NCI-H82 treated with DMSO at 0.1 percent for 48 hours (cell line): ENCODE data around the gene TMEM234.
A peak's percentile ranks its signal among the peaks of the same experiment; 100 is the strongest.
"Not testable (repeated sequence)": the region's sequence is repeated elsewhere in the genome, so short reads cannot be mapped to it uniquely, and the experiment has no call there.

Experiments
- DNase-seq: peaks from one replicate; lab custom pipeline; 2025; ENCODE audit not compliant: unreplicated experiment; lab: John Stamatoyannopoulos, UW

The TMEM234 gene

DNA sequence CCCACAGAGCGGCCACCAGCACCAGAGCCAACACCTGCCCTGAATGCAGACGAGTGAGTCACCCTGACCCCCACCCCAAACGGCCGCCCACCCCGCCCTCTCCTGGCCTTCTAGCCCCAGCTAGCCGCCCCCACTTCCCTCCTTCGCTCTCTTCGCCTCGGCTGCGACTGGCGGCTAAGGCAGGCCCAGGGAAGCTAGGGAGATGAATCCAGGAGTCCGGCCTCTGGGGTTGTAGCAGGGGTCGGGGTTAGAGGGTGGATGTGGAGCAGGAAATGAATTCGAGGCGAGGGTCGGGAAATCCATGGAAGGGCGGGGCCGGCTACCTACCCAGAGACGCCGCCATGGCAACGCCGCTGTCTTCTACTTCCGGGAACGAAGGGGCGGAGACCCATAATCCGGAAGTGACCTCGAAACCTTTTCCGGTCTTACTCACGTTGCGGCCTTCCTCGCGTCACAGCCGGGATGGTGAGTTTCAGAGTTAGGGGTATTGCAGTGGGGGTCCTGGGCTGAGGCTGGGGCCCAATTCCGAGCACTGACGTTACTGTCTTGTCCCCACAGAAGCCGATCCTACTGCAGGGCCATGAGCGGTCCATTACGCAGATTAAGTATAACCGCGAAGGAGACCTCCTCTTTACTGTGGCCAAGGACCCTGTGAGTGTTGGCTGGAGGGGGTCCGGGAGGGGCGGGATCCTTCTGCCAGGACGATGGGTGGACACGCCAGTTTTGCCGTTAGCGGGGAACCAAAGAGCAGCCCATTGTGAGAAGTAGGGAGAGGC, at the start of gene TMEM234, which contains the start of gene EIF3I:
Gene TMEM234 (minus strand): TSS at position 374 of the 776 bp plus-strand sequence. CDS start 31 bp downstream, at position 343.
Gene EIF3I (plus strand): TSS at position 428 of the 776 bp plus-strand sequence. CDS start 35 bp downstream, at position 463.
- DNase-seq, result peak; percentile 69

DNA sequence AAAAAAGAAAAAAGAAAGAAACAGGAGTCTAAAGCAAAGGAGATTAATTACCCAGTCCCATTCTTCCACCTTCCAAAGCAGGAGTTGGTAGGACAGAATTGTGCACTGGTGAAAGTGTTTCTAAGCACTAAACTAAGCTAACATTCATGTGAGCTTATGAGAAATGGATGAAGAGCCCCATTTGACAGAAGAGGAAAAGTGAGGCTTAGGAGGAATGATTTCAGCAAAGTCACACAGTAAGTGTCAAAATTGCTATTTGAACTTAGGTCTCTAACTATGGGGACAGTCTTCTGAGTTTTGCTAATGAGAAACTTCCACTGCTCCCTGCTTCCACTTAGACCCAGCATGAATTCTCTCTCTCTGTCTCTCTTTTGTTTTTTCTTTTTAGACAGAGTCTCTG, 47.6 kb upstream of the TMEM234 start:
- DNase-seq, result no peak

GRCh38 chr1:32266921-32267591, 44.9 kb upstream of the TMEM234 start:
- DNase-seq, result no peak

- DNase-seq, result no peak
Measured at GRCh38 chr1:32265846-32266245, 43.7 kb upstream of the TMEM234 start.

GRCh38 chr1:32263744-32264143, 41.6 kb upstream of the TMEM234 start:
- DNase-seq, result no peak

DNA sequence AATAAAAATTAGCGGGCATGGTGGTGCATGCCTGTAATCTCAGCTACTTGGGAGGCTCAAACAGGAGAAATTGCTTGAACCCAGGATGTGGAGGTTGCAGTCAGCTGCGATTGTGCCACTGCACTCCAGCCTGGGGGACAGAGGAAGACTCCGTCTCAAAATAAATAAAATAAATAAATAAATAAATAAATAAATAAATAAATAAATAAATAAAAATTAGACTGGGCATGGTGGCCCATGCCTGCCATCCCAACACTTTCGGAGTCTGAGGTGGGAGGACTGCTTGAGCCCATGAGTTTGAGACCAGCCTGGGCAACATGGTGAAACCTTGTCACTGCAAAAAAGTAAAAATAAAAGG, 41.1 kb upstream of the TMEM234 start:
- DNase-seq, result not testable (repeated sequence)

GRCh38 chr1:32257227-32257508, 35.0 kb upstream of the TMEM234 start:
- no peak for DNase-seq

- DNase-seq, result no peak
Measured at GRCh38 chr1:32256473-32257226, 34.5 kb upstream of the TMEM234 start.

- DNase-seq, result no peak
Measured at GRCh38 chr1:32255072-32256071, 33.2 kb upstream of the TMEM234 start.

DNA sequence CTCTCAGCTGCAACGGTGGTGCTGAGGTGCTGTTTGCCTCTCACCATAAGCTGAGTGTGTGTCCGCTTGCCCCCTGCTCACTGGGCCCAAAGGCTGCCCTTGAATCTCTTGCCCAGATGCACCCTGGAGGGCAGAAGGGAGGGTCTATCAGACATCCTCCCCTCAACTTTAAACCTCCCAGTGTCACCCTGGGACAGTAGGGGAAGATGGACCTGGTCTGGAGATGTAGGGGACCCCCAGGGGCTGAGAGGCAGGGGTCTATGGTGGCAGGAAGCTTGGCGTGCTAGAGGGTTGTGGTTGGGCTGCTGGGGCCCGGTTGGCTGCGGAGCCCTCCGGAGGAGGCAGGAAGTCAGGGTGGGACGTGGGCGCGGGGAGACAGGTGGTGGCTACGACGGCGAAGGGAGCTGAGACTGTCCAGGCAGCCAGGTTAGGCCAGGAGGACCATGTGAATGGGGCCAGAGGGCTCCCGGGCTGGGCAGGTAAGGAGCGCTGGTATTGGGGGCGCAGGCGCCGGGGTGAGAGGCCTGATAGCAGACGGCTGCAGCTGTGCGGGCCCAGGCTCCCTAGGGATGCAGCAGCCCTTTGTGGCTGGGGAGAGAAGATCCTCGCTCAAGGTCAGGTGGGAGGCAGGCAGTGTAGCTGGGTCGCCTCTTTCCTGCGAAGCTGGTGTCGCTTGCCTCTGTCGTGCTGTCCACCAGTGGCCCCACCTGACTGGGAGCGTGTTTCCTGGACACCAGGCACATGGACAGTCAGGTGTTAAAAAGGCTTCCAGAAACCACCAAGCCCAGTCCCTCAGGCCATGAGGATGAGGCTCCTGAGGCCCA, 29.0 kb upstream of the TMEM234 start, which contains the start of gene LCK:
Gene LCK (plus strand): TSS at position 373 of the 824 bp plus-strand sequence. CDS start 23,065 bp downstream, outside the sequence.
- no peak for DNase-seq

DNA sequence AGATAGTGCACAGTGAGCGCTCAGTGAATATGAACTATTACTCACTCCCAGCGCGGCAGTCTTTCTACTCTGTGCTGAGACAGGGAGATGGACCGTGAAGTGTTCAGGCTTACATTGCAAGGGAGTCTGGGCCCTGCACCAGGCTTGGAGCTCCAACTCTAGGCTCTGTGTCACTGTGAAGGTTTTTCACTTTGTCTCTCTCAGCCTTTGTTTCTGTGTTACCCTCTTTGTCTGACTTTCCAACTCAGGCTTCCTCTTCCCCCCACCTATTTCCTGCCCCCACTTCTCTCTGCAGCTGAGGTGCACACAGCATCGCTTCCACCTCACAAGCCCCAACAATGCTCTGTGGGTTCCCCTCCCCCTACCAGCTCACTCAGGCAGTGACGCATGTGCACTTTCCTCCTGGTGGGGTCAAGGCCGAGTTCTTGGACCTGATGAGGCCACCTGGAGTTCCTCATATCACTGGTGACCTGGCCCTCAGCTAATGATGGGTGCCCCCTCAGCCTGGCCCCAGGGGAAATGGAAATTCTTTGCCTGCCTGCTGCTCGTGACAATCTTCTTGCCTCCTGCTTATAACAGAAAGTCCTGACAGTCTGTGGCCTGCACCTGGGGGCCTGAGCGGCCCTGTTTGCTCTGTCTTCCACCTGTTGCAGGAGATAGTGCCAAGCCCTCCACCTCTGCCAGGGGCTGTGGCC, 27.8 kb upstream of the TMEM234 start:
- DNase-seq, result no peak

DNA sequence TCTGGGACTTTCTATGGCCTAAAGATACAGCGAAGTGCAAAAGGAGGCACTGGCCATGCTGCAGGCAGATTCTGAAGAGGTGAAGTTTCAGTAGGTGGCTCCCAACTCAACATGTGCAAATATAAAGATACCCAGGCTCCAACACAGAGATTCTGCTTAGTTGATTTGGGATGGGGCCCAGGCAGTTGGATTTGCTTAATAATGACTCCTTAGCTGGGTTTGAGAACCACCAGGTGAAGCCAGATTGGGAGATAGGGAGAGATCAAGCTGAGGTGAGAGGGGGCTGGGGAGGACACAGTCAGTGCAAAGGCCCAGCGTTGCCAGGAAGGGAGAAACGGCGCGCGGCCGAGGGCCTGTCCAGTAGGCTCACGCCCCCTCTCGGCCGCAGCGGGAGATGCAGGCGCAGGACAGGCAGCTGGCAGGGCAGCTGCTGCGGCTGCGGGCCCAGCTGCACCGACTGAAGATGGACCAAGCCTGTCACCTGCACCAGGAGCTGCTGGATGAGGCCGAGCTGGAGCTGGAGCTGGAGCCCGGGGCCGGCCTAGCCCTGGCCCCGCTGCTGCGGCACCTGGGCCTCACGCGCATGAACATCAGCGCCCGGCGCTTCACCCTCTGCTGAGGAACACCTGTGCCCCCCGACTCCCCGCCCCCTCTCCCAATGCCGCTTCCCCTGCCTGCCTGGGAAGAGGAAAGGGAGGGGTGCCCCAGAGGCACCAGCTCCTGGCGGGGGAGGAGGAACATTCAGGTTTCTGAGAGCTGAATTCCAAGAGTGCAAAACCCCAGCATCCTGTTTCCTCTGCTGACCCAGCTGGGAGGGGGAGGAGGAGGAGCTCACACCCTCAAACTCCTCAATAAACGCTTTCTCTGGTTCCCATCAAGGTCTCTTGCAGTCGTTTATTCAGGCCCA, 26.1 kb upstream of the TMEM234 start:
- peak; percentile 43 for DNase-seq

DNA sequence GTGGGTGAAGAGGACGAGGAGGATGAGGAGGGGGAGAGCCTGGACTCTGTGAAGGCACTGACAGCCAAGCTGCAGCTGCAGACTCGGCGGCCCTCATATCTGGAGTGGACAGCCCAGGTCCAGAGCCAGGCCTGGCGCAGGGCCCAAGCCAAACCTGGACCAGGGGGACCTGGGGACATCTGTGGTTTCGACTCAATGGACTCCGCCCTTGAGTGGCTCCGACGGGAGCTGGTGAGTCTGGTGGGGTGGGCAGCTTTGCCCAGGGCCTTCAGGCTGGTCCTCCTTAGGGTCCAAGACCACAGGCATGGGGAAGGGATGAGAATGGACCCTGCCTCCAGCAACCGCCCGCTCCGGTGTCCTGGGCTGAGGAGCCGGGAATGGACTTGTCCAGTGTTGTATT, 25.3 kb upstream of the TMEM234 start:
- DNase-seq, result no peak

DNA sequence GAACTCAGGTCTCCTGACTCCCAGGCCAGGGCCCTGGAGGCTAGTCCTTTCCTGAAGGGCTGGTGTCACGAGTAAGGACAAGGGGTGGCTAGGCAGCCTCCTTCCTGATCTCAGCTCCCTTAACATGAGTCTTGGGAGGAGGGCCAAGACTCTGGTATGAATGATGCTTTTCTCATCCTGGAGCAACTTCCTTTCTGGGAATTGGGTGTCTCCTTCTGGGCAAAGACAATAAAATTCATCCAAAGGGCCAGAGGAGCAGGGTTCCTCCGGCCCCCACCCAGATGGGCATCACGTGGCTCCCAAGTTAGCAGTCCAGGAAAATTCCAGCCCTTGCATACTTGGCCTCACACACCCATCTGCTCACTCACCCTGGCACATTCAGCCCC, 24.7 kb upstream of the TMEM234 start, which contains the start of gene FAM167B:
Gene FAM167B (plus strand): TSS at position 335 of the 386 bp plus-strand sequence. CDS start 200 bp downstream, outside the sequence.
- DNase-seq, result no peak

GRCh38 chr1:32242341-32242851, 20.2 kb upstream of the TMEM234 start:
- DNase-seq, result no peak

DNA sequence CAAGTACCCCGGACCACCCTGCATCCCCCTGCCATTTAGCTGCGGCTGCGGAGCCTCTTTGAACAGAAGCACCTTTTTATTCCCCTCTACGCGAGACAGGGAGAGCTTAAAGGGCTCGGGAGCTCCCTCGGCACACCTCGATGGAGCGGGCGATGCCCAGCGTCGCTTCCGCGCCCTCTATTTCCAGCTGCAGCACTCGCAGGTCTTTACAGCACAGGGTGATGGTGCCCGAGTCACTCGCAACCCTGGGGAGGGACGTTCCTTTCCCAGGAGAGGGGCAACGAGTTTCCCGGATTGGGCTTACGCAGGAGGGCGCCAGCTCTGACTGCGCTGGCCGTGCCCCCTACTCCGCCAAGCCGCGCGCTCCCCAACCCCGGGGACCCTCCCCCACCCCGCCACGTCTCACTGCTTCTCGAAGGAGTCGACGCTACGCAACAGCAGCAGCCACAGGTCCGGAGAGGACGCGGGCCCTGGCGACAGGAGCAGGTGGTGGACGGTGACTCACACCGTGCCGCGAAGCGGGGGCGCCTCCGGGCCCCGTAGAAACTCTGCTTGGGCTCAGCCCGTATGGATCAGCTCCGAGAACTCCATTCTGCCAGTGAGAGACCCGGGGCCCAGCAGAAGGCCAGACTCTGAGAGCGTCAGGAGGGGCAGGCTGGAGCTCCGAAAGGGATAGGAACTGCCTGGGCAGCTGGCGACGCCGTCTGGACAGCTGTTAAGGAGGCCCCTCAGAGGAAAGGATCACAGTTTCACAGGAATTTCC, 19.0 kb upstream of the TMEM234 start:
- DNase-seq, result no peak
